ENCODE measurements around the gene PGBD1.

PGBD1 gene

GRCh38 chr6:28281288-28282064, at the start of gene PGBD1:
TSS of gene PGBD1 (plus strand) at chr6:28281572. CDS start at chr6:28283814, 2,242 bp downstream.
- peak; percentile 79 to 84 for DNase-seq

GRCh38 chr6:28232785-28233184, 48.6 kb upstream of the PGBD1 start:
- DNase-seq = no peak

GRCh38 chr6:28235912-28236452, 45.4 kb upstream of the PGBD1 start:
- DNase-seq = no peak

- DNase-seq = no peak
Measured at GRCh38 chr6:28239636-28240035, 41.7 kb upstream of the PGBD1 start.

DNA sequence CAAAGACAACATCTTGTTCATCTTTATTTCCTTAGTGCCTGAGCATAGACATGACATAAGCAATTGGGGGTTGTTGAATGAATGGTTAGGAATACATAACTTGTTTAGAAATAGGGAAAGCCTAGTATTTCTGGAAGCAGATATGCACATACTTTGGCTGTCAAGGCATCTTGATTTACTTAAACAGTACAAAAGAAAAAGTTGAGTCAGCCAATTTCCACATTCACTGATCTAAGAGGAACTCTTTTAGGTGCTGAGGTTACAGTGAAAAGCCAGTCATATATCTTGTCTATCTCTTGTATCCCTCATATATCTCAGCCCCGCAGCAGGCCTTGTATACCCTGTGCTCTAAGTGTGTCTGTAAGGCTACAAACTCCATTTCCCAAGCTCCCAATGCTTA, 40.9 kb upstream of the PGBD1 start:
- DNase-seq = no peak

DNA sequence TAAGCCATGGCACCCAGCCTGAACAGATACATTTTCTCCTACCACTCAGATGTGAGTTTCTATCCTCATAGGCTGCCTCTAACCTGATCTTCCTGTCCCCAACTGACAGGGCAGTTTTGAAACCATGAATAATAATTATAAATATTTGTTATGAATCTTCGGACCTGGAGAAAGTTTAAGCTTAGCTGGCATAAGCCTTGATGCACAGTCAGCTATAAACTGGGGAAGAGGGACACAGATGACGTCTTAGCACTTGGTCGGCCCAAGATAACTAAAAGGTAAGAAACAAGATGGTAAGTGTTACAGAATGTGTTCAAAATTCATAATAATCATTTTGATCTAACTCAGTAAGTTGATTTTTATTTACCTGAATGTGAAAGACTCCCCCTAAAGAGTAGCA, 37.4 kb upstream of the PGBD1 start:
- no peak for DNase-seq

GRCh38 chr6:28245206-28245941, 36.0 kb upstream of the PGBD1 start:
- DNase-seq = no peak

GRCh38 chr6:28248916-28249315, 32.5 kb upstream of the PGBD1 start:
- no peak for DNase-seq

- no peak for DNase-seq
Measured at GRCh38 chr6:28250747-28251146, 30.6 kb upstream of the PGBD1 start.

GRCh38 chr6:28251661-28252008, 29.7 kb upstream of the PGBD1 start:
- peak in 1 of 2 experiments; percentile 7 for DNase-seq

GRCh38 chr6:28252009-28252975, 29.1 kb upstream of the PGBD1 start, which contains the start of gene ZKSCAN4:
TSS of gene ZKSCAN4 (minus strand) at chr6:28252269. CDS start at chr6:28251980, 289 bp downstream.
- DNase-seq = peak; percentile 87 to 91

DNA sequence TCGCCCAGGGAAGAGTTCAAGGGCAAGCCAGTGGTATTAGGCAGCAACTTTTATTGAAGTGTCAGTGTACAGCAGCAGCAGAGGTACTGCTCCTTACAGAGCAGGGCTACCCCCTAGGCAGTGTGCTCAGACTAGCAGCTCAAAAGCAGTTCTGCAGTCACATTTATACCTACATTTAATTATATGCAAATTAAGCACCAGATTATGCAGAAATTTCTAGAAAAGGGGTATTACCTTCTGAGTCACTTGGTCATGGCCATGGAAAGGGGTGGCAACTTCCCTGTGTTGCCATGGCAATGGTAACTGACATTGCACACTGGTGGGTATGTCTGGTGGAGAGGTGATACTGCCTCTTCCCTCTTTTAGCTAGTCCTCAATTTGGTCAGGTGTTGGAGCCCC, 27.3 kb upstream of the PGBD1 start:
- DNase-seq = no peak

- DNase-seq = no peak
Measured at GRCh38 chr6:28257042-28257441, 24.3 kb upstream of the PGBD1 start.

- no peak for DNase-seq
Measured at GRCh38 chr6:28258877-28259777, 22.2 kb upstream of the PGBD1 start, which contains the start of gene NKAPL. TSS of gene NKAPL (plus strand) at chr6:28259297. CDS start at chr6:28259372, 75 bp downstream.

- no peak for DNase-seq
Measured at GRCh38 chr6:28263922-28264321, 17.4 kb upstream of the PGBD1 start.

GRCh38 chr6:28264834-28265401, 16.5 kb upstream of the PGBD1 start:
- no peak for DNase-seq

- no peak for DNase-seq
Measured at GRCh38 chr6:28266563-28266961, 14.8 kb upstream of the PGBD1 start.

DNA sequence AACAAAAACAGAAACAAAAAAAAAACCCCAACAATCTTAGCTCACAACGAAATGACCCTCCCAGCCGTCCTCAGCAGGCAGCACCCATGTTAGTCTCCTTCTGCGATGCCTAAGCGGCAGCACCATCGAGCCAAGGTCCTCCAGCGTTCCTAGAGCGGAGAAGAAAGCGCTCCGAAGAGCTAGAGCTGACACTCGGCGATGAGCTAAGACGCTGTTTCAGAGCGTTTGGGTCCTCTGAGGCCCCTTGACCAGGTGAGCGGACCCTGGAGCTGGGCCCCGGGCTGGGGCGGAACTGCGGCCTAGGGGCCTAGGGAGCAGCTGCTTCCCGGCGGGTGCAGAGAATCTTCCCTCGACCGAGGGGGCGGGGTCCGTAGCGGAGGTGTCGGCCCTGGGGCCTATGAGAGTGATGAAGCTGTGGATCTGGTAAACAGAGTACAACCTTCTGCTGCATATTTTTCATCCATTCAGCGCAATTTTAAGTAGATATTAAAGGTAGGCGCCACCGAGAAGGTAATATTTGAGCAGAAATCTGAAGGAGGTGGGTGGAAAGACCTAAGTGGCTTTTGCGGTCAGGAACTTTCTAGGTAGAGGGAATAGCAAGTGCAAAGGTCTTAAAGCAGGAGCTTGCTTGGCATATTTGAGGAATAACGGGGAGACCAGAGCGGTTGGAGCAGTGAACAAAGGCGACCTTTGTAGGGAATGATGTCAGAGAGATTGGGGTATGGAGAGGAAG, 14.2 kb upstream of the PGBD1 start, which contains the start of gene ZSCAN26:
TSS of gene ZSCAN26 (plus strand) at position 182 of the 733 bp plus-strand sequence. CDS start 4,777 bp downstream, outside the sequence.
- DNase-seq = peak; percentile 77 to 87

- no peak for DNase-seq
Measured at GRCh38 chr6:28267695-28268059, 13.7 kb upstream of the PGBD1 start.

DNA sequence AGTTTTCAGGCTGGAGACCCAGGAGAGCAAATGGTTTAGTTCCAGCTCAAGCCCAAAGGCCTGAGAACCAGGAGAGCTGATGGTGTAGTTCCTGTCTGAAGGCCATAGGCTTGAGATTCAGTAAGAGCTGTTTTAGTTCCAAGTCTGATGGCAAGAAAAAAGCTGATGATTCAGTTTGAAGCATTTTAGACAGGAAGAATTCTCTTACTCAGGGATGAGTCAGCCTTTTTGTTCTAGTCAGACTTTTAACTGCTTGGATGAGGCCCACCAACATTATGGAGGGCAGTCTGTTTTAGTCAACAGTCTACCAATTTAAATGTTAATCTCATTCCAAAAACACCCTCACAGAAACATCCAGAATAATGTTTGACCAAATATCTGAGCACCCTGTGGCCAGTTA, 11.9 kb upstream of the PGBD1 start:
- no peak for DNase-seq
